GM12878 (cell line): Measurements from ENCODE around the gene EIF4EBP2. TPM values are rescaled to one million over a fixed set of nuclear protein-coding genes. Genes with fewer than 3 reads are reported as not detected.

Experiments used
- ATAC-seq: fragments of 200-7000 bp; cut with Tn5 transposase; 3 replicates; pipeline ENCODE4 v1.9.1; 2020; ENCODE audit warnings: mild to moderate bottlenecking, moderate library complexity
- BruUV-seq: library from RNA; stranded (reverse); fragments of 400-500 nt; replicated peaks from 2 replicates; lab custom pipeline; 2021; lab: Mats Ljungman, UMichigan
- CTCF ChIA-PET: fragments of 300-600 bp; sonication (Branson Sonifier 250); formaldehyde crosslinking; extraction: SDS; loops from one replicate; lab custom pipeline; 2021; ENCODE audit warnings: inconsistent platforms; lab: Yijun Ruan, JAX
- POLR2A ChIA-PET: fragments of 350-600 bp; formaldehyde crosslinking; extraction: SDS; loops from one replicate; lab custom pipeline; 2021; ENCODE audit warnings: inconsistent platforms; lab: Charles Lee
- RAD21 ChIA-PET: fragments of 300-600 bp; sonication (Branson Sonifier 250); formaldehyde crosslinking; loops from one replicate; lab custom pipeline; 2023; ENCODE audit warnings: antibody characterized with exemption; ENCODE audit not compliant: unreplicated experiment; lab: Charles Lee
- SMC1A ChIA-PET: fragments of 300-600 bp; sonication (Branson Sonifier 250); formaldehyde crosslinking; loops from one replicate; lab custom pipeline; 2023; ENCODE audit not compliant: unreplicated experiment, uncharacterized antibody; lab: Charles Lee
- DNase-seq: peaks from one replicate; pipeline ENCODE4 v3.0.0-alpha.2; 2011; ENCODE audit warnings: low read depth, low spot score
- FAIRE-seq: peaks from 3 replicates; lab custom pipeline; 2011; peaks lifted over from hg19 to GRCh38; lab: Jason Lieb, UNC
- H2AFZ ChIP-seq: 2 replicates; pipeline ENCODE4 v1.6.0; 2011; ENCODE audit warnings: low read depth, low read length, control low read depth; ENCODE audit not compliant: control insufficient read depth
- H3K27ac ChIP-seq: 2 replicates; pipeline ENCODE4 v1.5.1; 2011; ENCODE audit warnings: control low read depth; ENCODE audit not compliant: control insufficient read depth, insufficient read depth
- H3K27me3 ChIP-seq, 2 experiments: replicated peaks in 1 of 2; 2 replicates each; pipeline versions ENCODE4 v1.6.0 to v1.6.1; 2011; ENCODE audit warnings: low read length in 1 of 2; ENCODE audit not compliant: control insufficient read depth in 2 of 2, insufficient read depth in 2 of 2
- H3K36me3 ChIP-seq, 2 experiments: 2 replicates each; pipeline ENCODE4 v1.5.1; 2011; ENCODE audit warnings: low read length in 1 of 2; ENCODE audit not compliant: control insufficient read depth in 2 of 2, insufficient read depth in 2 of 2
- H3K4me1 ChIP-seq: 2 replicates; pipeline ENCODE4 v1.6.1; 2011; ENCODE audit warnings: mild to moderate bottlenecking, low read length, moderate library complexity, mixed read lengths; ENCODE audit not compliant: control insufficient read depth, insufficient read depth
- H3K4me2 ChIP-seq: 2 replicates; pipeline ENCODE4 v1.6.0; 2011; ENCODE audit warnings: control low read depth; ENCODE audit not compliant: control insufficient read depth, insufficient read depth
- H3K4me3 ChIP-seq: fragments of 200-600 bp; sonication (generic); 2 replicates; pipeline ENCODE4 v1.5.1; 2016
- H3K79me2 ChIP-seq: 2 replicates; pipeline ENCODE4 v1.6.0; 2011; ENCODE audit warnings: low read length; ENCODE audit not compliant: control insufficient read depth, insufficient read depth
- H3K9ac ChIP-seq: 2 replicates; pipeline ENCODE4 v1.8.0; 2011; ENCODE audit warnings: low read length, control low read depth, mixed read lengths; ENCODE audit not compliant: control insufficient read depth, insufficient read depth
- H3K9me3 ChIP-seq: replicated peaks from 3 replicates; pipeline ENCODE4 v1.5.1; 2011; ENCODE audit warnings: mild to moderate bottlenecking, low read length; ENCODE audit not compliant: control insufficient read depth, insufficient read depth
- H4K20me1 ChIP-seq: 2 replicates; pipeline ENCODE4 v1.6.0; 2011; ENCODE audit not compliant: control insufficient read depth, insufficient read depth
- BCL11A ChIP-seq: IDR thresholded peaks from 2 replicates; pipeline ENCODE4 v1.6.1; 2011; ENCODE audit warnings: low read depth, low read length
- BHLHE40 ChIP-seq, 2 experiments: fragments of 450-650 bp in 1 of 2; IDR thresholded peaks; 2 replicates each; pipeline ENCODE4 v1.6.1; 2011 to 2017; ENCODE audit warnings: low read depth in 2 of 2, borderline replicate concordance in 1 of 2, improper control_type of control experiment in 1 of 2, low read length in 1 of 2, mild to moderate bottlenecking in 1 of 2
- CEBPZ ChIP-seq: fragments of 150-350 bp; IDR thresholded peaks from 2 replicates; pipeline ENCODE4 v1.6.1; 2016; ENCODE audit warnings: low read depth, low read length
- IKZF2 ChIP-seq, 2 experiments: fragments of 450-650 bp; IDR thresholded peaks; 2 replicates each; pipeline ENCODE4 v1.6.1; 2017; ENCODE audit warnings: mild to moderate bottlenecking in 2 of 2, moderate library complexity in 2 of 2
- MLLT1 ChIP-seq: fragments of 450-650 bp; IDR thresholded peaks from 2 replicates; pipeline ENCODE4 v1.6.1; 2016; ENCODE audit warnings: mild to moderate bottlenecking
- PBX3 ChIP-seq: IDR thresholded peaks from 2 replicates; pipeline ENCODE4 v1.6.1; 2011; ENCODE audit warnings: mild to moderate bottlenecking, low read depth, low read length, moderate library complexity; ENCODE audit not compliant: insufficient replicate concordance
- POU2F2 ChIP-seq: IDR thresholded peaks from 3 replicates; pipeline ENCODE4 v1.6.1; 2011; ENCODE audit warnings: low read depth, mild to moderate bottlenecking, low read length, borderline replicate concordance
- SUZ12 ChIP-seq: fragments of 200-600 bp; sonication (generic); IDR thresholded peaks from one replicate; pipeline ENCODE4 v1.6.1; 2018; ENCODE audit warnings: antibody characterized with exemption, mild to moderate bottlenecking; ENCODE audit not compliant: unreplicated experiment
- ZBTB4 ChIP-seq: fragments of 450-650 bp; formaldehyde crosslinking; IDR thresholded peaks from 2 replicates; pipeline ENCODE4 v1.4.0; 2022; ENCODE audit warnings: mild to moderate bottlenecking, moderate library complexity
- WGBS: methylation state at CpG from one replicate; pipeline ENCODE4 v1.1.6; 2016; ENCODE audit warnings: low lambda C conversion rate; ENCODE audit not compliant: insufficient replicate concordance, insufficient coverage; ENCODE audit errors: missing lambda C conversion rate; 5-methylcytosine and 5-hydroxymethylcytosine counted together
- in situ Hi-C: fragments of 300-500 bp; cut with MboI; formaldehyde crosslinking; loops from 9 replicates; pipeline ENCODE4 v1.14.3; 2018; ENCODE audit warnings: mixed read lengths
- intact Hi-C: fragments of 100-400 bp; cut with micrococcal nuclease; formaldehyde crosslinking; loops from one replicate; pipeline ENCODE4 v1.14.2; 2022; ENCODE audit not compliant: unreplicated experiment
- polyA plus RNA-seq, 11 experiments: library from polyadenylated mRNA; depleted of rRNA in 4 of 11; unstranded in 6 of 11; stranded (reverse) in 5 of 11; fragments of >200 nt; fragmentation: Nextera tagmentation in 4 of 11; fragmentation: Illumina TruSeq in 1 of 11; extraction: Ambion mirVana in 4 of 11; extraction: Trizol in 1 of 11; gene quantifications; 1 replicate in 1 of 11; 2 replicates in 10 of 11; pipeline versions ENCODE4 v1.2.1 to v1.2.3, GENCODE V29; 2011 to 2016; ENCODE audit warnings: inconsistent platforms in 2 of 11, missing spikeins in 2 of 11, low read depth in 1 of 11
- total RNA-seq, 4 experiments: library from RNA; depleted of rRNA in 3 of 4; stranded (reverse); fragments of >200 nt in 3 of 4; fragmentation: Illumina TruSeq in 1 of 4; extraction: Trizol in 1 of 4; gene quantifications; 2 replicates each; pipeline versions ENCODE4 v1.2.1 to v1.2.3, GENCODE V29; 2013 to 2021

The EIF4EBP2 gene
- total and polyA plus RNA-seq, 10 of the 15 experiments (the other 5 are each of a cell fraction or from before 2014, with no cell fraction given): 14.4 to 51.3 (median 28.9) TPM

DNA sequence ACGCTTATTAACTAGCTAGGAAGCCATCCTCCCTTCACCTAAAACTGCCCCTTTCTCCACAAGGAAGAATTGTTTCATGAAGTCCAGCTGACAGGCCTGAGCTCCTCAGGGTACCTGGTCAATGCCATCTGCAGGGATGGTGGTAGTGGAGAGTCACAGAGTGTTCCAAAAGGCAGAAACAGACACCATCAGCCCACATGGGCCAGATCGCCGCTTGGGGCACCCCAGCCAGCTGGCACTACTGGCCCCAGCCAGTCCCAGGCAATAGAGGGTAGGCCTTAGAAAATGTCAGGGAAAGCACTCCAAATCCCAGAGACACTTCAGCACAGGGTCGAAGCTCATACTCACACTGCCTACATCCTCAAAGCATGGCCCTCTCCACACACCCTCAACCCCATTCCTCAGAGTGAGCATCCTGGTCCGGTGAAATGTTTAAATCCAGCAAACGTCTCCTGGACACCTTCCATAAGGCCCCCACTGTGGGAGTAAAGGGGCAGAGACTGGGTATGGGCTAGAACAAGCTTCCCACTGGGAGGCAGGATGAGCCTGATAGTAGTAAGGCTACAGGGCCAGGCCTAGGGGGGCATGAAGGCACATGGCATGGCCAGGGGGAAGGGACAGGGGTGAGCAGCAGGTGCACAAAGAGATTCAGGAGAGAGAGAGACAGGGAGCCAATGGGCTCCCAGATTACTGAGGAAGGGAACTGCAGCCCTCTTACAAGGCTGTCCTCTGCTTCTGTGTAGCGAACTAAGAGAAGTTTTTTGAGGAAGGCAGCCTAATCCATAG, 23.4 kb upstream of the EIF4EBP2 start:
- H3K9me3 ChIP-seq: no peaks in the 10 kb centered on the region
- H3K4me2 ChIP-seq: peak overlapping the region; percentile 98
- no peaks in the 10 kb centered on the region for H3K27me3 ChIP-seq
- WGBS: 92% methylated on average over 7 of the region's 7 CpGs
- no TSS peak for BruUV-seq
- H4K20me1 ChIP-seq: no peaks in the 10 kb centered on the region
- SMC1A ChIA-PET: interaction anchor here (0.6 to 2.1 kb wide), 4 partner anchors 16 to 163 kb away, joined by 3 to 5 read pairs (median 4); no protein-coding TSS in a partner anchor
- intact Hi-C loops: no loop called here
- H3K4me1 ChIP-seq: peaks cover 10% of the 10 kb centered on the region
- peak overlapping the region; percentile 86; the same call in 1 of the 2 replicates for H3K4me3 ChIP-seq
- in situ Hi-C loops: no loop called here
- H3K79me2 ChIP-seq: peaks cover 11% of the 10 kb centered on the region
- FAIRE-seq (peak; percentile 78), ATAC-seq (no peak), DNase-seq (no peak)
- H3K36me3 ChIP-seq: no peaks in the 10 kb centered on the region
- H3K9ac ChIP-seq: no peak overlapping the region
- RAD21 ChIA-PET: interaction anchor here (0.9 to 2.0 kb wide), 5 partner anchors 23 to 159 kb away, joined by 3 to 6 read pairs (median 4); partner anchors contain the start of gene EIF4EBP2
- no peak overlapping the region for H3K27ac ChIP-seq
- POLR2A ChIA-PET: interaction anchor here (1.9 kb wide), 1 partner anchor 25 kb away, joined by 6 read pairs; no protein-coding TSS in a partner anchor
- CTCF ChIA-PET: interaction anchor here (1.0 to 4.4 kb wide), 12 partner anchors 12 to 234 kb away, joined by 3 to 22 read pairs (median 5); partner anchors contain the start of genes EIF4EBP2 and TYSND1
- no peak overlapping the region for H2AFZ ChIP-seq
- TF ChIP-seq CEBPZ (no peak), BHLHE40 (IDR thresholded peaks at IDR 0.05; ENCODE audit: borderline replicate concordance in 1 of 2, low read depth in 2 of 2, low read length in 1 of 2) (no peak), ZBTB4 (CRISPR knock-in tag) (no peak), PBX3 (no peak), MLLT1 (no peak), BCL11A (no peak), SUZ12 (no peak), POU2F2 (no peak), IKZF2 (IDR thresholded peaks at IDR 0.05) (no peak)
